Fibroblast of villous mesenchyme (primary cell): Measurements from ENCODE around the gene CHRDL2. TPM values are rescaled to one million over a fixed set of nuclear protein-coding genes. Genes with fewer than 3 reads are reported as not detected.
"Not testable (repeated sequence)": the region's sequence is repeated elsewhere in the genome, so short reads cannot be mapped to it uniquely, and the experiment has no call there.

Source experiments
- DNase-seq: peaks from one replicate; pipeline ENCODE4 v3.0.0-alpha.2; 2010; ENCODE audit warnings: low read depth
- H3K4me3 ChIP-seq: 2 replicates; pipeline ENCODE4 v1.5.1; 2011; ENCODE audit warnings: low read depth, mild to moderate bottlenecking, low read length
- total RNA-seq: library from RNA; depleted of rRNA; stranded (reverse); fragments of >200 nt; gene quantifications from 2 replicates; pipeline ENCODE4 v1.2.3, GENCODE V29; 2012
- TF ChIP-seq, protein P1 (sequence below): IDR thresholded peaks from 2 replicates; pipeline ENCODE4 v1.5.1; 2012; ENCODE audit warnings: low read depth, mild to moderate bottlenecking, low read length; ENCODE audit not compliant: insufficient read depth

CHRDL2 gene
- total RNA-seq, 1 donor, result not detected

- TF ChIP-seq, protein P1, sequence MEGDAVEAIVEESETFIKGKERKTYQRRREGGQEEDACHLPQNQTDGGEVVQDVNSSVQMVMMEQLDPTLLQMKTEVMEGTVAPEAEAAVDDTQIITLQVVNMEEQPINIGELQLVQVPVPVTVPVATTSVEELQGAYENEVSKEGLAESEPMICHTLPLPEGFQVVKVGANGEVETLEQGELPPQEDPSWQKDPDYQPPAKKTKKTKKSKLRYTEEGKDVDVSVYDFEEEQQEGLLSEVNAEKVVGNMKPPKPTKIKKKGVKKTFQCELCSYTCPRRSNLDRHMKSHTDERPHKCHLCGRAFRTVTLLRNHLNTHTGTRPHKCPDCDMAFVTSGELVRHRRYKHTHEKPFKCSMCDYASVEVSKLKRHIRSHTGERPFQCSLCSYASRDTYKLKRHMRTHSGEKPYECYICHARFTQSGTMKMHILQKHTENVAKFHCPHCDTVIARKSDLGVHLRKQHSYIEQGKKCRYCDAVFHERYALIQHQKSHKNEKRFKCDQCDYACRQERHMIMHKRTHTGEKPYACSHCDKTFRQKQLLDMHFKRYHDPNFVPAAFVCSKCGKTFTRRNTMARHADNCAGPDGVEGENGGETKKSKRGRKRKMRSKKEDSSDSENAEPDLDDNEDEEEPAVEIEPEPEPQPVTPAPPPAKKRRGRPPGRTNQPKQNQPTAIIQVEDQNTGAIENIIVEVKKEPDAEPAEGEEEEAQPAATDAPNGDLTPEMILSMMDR, result no peak
- no peak overlapping the region for H3K4me3 ChIP-seq
- DNase-seq, result no peak
These were observed 68.6 kb downstream of the CHRDL2 start for GRCh38 chr11:74662487-74663103.

DNA sequence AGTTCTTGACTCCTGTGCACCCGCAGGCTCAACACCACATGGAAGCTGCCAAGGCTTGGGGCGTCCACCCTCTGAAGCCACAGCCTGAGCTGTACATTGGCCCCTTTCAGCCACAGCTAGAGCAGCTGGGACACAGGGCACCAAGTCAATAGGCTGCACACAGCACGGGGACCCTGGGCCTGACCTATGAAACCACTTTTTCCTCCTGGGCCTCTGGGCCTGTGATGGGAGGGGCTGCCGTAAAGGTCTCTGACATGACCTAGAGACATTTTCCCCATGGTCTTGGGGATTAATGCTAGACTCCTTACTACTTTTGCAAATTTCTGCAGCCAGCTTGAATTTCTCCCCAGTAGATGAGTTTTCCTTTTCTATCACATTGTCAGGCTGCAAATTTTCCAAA is 72.1 kb downstream of the CHRDL2 start:
- not testable (repeated sequence) for DNase-seq, H3K4me3 ChIP-seq

GRCh38 chr11:74654976-74655375 is 76.2 kb downstream of the CHRDL2 start:
- no peak for DNase-seq
- TF ChIP-seq, protein P1, result no peak
- no peak overlapping the region for H3K4me3 ChIP-seq

DNA sequence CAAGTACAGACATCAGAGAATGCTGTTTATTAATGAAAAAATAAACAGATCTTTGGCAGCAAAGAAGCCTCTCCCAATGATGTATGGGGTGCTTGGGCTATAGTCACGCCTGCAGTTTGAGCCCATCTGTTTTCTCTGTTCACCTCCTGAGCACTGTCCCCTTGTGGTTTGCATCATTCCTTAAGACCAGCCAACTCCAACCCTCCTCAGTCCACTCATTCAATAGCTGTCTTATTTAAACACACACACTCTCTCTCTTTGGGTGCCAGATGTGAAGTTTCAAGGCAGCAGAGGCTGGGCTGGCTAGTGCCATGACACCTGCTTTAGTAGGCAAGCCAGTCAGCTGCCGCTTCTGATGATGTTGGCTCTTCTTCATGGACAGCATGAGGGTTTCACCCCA is 80.7 kb downstream of the CHRDL2 start:
- TF ChIP-seq, protein P1, result no peak
- peak; percentile 96 for DNase-seq

DNA sequence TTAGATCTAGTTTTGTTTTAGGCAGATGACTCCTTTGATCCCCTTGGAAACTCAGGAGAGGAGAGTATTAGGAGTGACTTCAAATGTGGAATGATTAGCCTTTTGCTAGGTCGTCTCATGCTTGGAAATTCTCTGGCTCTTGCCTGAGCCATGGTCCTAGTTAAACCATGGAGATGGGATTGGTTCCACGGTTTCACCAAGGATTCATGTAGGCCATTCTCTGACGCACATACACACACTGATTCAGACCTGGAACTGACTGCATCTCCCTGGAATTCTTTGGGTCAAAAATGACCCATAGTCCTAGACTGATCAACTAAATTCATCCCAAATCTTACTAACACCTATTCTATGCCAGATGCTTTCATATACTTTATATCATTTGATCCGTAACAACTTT is 82.3 kb downstream of the CHRDL2 start:
- TF ChIP-seq, protein P1, result no peak
- H3K4me3 ChIP-seq, result no peak overlapping the region
- no peak for DNase-seq

More for the DNA sequence above, 80.7 kb downstream of the CHRDL2 start:
- H3K4me3 ChIP-seq, result no peak overlapping the region

- DNase-seq, result no peak
- TF ChIP-seq, protein P1, result no peak
- no peak overlapping the region for H3K4me3 ChIP-seq
These were observed 83.4 kb downstream of the CHRDL2 start for GRCh38 chr11:74647831-74648230.

- H3K4me3 ChIP-seq, result no peak overlapping the region
- DNase-seq, result no peak
- TF ChIP-seq, protein P1, result no peak
These were observed 83.8 kb downstream of the CHRDL2 start for GRCh38 chr11:74647404-74647803.
